ENCODE data around the gene UCK1.
"Not testable (repeated sequence)": the region's sequence is repeated elsewhere in the genome, so short reads cannot be mapped to it uniquely, and the experiment has no call there.

Gene UCK1

DNA sequence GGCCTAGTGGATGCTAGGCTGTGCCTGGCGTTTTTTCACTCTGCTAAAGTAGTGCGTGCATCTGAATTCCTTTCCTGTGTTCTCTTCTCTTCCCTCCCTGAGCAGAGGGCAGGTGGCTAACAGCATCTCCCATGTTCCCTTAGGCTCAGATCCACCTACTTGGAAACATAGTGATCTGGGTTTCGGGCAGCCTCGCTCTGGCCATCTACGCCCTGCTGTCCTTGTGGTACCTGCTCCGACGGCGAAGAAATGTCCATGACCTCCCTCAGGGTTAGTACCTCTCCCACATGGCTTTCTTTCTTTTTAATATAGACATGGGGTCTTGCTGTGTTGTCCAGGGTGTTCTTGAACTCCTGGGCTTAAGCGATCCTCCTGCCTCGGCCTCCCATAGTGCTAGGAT lies 9.9 kb downstream of the UCK1 start:
- Histone ChIP-seq H3K79me2 (ENCODE audit: control insufficient read depth, insufficient read depth, low read length, unreplicated experiment) (no peaks in the 10 kb centered on the region), H3K4me1 (ENCODE audit: control insufficient read depth, insufficient read depth, low read length, unreplicated experiment) (no peaks in the 10 kb centered on the region), H2AFZ (ENCODE audit: low read length, unreplicated experiment) (no peak overlapping the region), H3K36me3 (ENCODE audit: insufficient read depth, low read length) (peaks cover 16% of the 10 kb centered on the region; the same call in 1 of the 2 replicates), H3K27me3 (ENCODE audit: insufficient read depth, low read length) (no peaks in the 10 kb centered on the region), H3K4me3 (ENCODE audit: low read depth, low read length) (no peak overlapping the region), H3K27ac (ENCODE audit: low read depth, low read length) (no peak overlapping the region)

DNA sequence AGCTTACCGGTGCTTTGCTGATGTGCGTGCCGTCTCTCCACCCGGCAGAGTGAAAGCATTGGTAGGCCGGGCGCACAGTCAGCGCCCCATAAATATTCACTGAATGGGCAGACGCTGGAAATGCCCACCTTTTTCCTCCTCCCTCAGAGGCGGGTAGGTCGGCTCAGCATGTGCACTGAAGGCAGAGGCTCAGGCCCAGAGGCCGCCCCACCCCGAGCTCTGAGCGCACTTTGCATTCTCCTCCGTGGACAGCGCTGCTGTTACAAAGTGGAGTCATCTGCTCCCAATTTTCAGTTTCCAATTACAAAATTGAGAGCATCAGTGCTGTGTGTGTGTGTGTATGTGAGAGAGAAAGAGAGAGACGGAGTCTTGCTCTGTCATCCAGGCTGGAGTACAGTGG lies 10.6 kb downstream of the UCK1 start:
- Histone ChIP-seq H2AFZ (ENCODE audit: low read length, unreplicated experiment) (no peak overlapping the region), H3K4me1 (ENCODE audit: control insufficient read depth, insufficient read depth, low read length, unreplicated experiment) (no peaks in the 10 kb centered on the region), H3K36me3 (ENCODE audit: insufficient read depth, low read length) (peaks cover 17% of the 10 kb centered on the region; the same call in 1 of the 2 replicates), H3K4me3 (ENCODE audit: low read depth, low read length) (no peak overlapping the region), H3K27me3 (ENCODE audit: insufficient read depth, low read length) (no peaks in the 10 kb centered on the region), H3K79me2 (ENCODE audit: control insufficient read depth, insufficient read depth, low read length, unreplicated experiment) (no peaks in the 10 kb centered on the region), H3K27ac (ENCODE audit: low read depth, low read length) (no peak overlapping the region)

DNA sequence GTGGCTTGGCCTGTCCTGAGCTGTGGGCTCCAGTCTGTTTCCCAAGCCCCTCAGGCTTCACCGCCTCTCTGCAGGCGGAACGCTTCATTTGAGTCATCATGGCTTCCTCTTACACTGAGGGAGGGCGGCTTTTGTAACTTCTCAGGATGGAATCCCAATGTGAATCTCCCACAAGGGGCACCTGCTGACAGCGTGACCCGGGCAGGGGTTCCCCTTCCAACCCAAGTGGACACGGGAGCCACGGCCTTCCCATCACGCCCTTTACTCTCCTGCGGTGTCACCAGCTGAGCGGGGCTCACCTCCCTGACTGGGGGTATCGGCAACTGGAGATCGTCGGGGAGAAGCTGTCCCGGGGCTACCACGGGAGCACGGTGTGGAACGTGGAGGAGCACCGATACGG lies 12.5 kb downstream of the UCK1 start:
- Histone ChIP-seq H3K79me2 (ENCODE audit: control insufficient read depth, insufficient read depth, low read length, unreplicated experiment) (no peaks in the 10 kb centered on the region), H2AFZ (ENCODE audit: low read length, unreplicated experiment) (no peak overlapping the region), H3K36me3 (ENCODE audit: insufficient read depth, low read length) (peaks cover 19% of the 10 kb centered on the region; the same call in 1 of the 2 replicates), H3K4me3 (ENCODE audit: low read depth, low read length) (no peak overlapping the region), H3K27ac (ENCODE audit: low read depth, low read length) (no peak overlapping the region), H3K27me3 (ENCODE audit: insufficient read depth, low read length) (no peaks in the 10 kb centered on the region), H3K4me1 (ENCODE audit: control insufficient read depth, insufficient read depth, low read length, unreplicated experiment) (no peaks in the 10 kb centered on the region)

DNA sequence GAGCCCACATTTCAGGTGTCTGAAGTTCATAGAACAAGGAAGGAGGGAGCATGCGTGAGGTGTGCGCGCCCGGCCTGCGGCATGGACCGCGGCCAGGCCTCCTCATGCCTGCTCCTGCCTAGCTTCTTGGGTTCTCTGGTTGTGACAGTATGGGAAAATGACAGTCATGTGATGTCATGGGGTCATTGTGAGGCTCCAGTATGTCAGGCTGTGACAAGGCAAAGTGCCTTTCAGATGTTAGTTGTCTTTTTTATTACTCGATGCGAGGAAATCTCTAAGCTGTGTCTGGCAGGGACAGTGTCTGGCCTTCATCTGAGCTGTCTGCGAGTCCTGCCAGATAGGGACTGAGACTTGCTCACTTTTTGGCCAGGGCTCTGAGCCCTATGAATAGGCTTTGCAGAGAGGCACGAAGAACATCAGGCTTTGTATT lies 13.3 kb downstream of the UCK1 start:
- H3K27ac ChIP-seq (ENCODE audit: low read depth, low read length), result no peak overlapping the region
- no peak overlapping the region for H2AFZ ChIP-seq (ENCODE audit: low read length, unreplicated experiment)
- H3K27me3 ChIP-seq (ENCODE audit: insufficient read depth, low read length), result no peaks in the 10 kb centered on the region
- peaks cover 19% of the 10 kb centered on the region; the same call in 1 of the 2 replicates for H3K36me3 ChIP-seq (ENCODE audit: insufficient read depth, low read length)
- no peaks in the 10 kb centered on the region for H3K4me1 ChIP-seq (ENCODE audit: control insufficient read depth, insufficient read depth, low read length, unreplicated experiment)
- H3K4me3 ChIP-seq (ENCODE audit: low read depth, low read length), result no peak overlapping the region
- no peaks in the 10 kb centered on the region for H3K79me2 ChIP-seq (ENCODE audit: control insufficient read depth, insufficient read depth, low read length, unreplicated experiment)

DNA sequence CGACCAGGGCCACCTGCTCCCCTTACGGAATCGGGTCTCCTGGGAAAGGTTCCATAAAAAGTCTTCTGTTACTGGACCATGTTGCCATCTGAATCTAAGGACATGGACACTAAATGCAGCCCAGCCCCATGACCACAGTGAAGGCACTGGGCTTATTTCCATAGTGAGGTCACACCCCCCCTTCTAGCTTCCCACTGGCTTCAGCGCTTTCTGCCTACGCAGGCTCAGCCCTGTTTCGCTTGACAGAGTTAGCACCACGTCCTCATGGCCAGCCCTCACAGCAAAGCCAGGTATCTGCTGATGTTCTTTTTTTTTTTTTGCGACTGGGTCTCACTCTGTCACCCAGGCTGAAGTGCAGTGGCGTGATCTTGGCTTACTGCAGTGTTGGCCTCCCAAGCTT lies 14.1 kb downstream of the UCK1 start:
- no peak overlapping the region for H3K27ac ChIP-seq (ENCODE audit: low read depth, low read length)
- H2AFZ ChIP-seq (ENCODE audit: low read length, unreplicated experiment), result no peak overlapping the region
- peaks cover 19% of the 10 kb centered on the region; the same call in 1 of the 2 replicates for H3K36me3 ChIP-seq (ENCODE audit: insufficient read depth, low read length)
- no peaks in the 10 kb centered on the region for H3K4me1 ChIP-seq (ENCODE audit: control insufficient read depth, insufficient read depth, low read length, unreplicated experiment)
- no peaks in the 10 kb centered on the region for H3K27me3 ChIP-seq (ENCODE audit: insufficient read depth, low read length)
- H3K4me3 ChIP-seq (ENCODE audit: low read depth, low read length), result no peak overlapping the region
- H3K79me2 ChIP-seq (ENCODE audit: control insufficient read depth, insufficient read depth, low read length, unreplicated experiment), result no peaks in the 10 kb centered on the region

DNA sequence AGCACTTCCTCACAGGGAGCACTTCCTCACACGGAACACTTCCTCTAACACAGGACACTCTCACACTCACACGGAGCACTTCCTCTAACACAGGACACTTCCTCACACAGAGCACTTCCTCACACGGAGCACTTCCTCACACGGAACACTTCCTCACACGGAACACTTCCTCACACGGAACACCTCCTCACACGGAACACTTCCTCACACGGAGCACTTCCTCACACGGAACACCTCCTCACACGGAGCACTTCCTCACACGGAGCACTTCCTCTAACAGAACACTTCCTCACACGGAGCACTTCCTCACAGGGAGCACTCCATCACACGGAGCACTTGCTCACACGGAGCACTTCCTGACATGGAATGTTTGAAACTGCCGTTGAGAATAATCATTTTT lies 15.0 kb downstream of the UCK1 start:
- H3K79me2 ChIP-seq (ENCODE audit: control insufficient read depth, insufficient read depth, low read length, unreplicated experiment), result no peaks in the 10 kb centered on the region
- H2AFZ ChIP-seq (ENCODE audit: low read length, unreplicated experiment), result no peak overlapping the region
- no peaks in the 10 kb centered on the region for H3K4me1 ChIP-seq (ENCODE audit: control insufficient read depth, insufficient read depth, low read length, unreplicated experiment)
- no peak overlapping the region for H3K27ac ChIP-seq (ENCODE audit: low read depth, low read length)
- no peaks in the 10 kb centered on the region for H3K27me3 ChIP-seq (ENCODE audit: insufficient read depth, low read length)
- H3K36me3 ChIP-seq (ENCODE audit: insufficient read depth, low read length), result peaks cover 23% of the 10 kb centered on the region; the same call in 1 of the 2 replicates
- no peak overlapping the region for H3K4me3 ChIP-seq (ENCODE audit: low read depth, low read length)

DNA sequence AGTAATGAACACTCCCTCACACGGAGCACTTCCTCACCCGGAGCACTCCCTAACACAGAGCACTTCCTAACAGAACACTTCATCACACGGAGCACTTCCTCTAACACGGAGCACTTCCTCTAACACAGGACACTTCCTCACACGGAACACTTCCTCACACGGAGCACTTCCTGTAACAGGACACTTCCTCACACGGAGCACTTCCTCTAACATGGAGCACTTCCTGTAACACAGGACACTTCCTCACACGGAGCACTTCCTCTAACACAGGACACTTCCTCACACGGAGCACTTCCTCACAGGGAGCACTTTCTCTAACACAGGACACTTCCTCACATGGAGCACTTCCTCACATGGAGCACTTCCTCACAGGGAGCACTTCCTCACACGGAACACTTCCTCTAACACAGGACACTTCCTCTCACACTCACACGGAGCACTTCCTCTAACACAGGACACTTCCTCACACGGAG lies 15.5 kb downstream of the UCK1 start:
- H3K79me2 ChIP-seq (ENCODE audit: control insufficient read depth, insufficient read depth, low read length, unreplicated experiment); H3K4me3 ChIP-seq (ENCODE audit: low read depth, low read length); H3K27ac ChIP-seq (ENCODE audit: low read depth, low read length); H3K27me3 ChIP-seq (ENCODE audit: insufficient read depth, low read length); H2AFZ ChIP-seq (ENCODE audit: low read length, unreplicated experiment); H3K4me1 ChIP-seq (ENCODE audit: control insufficient read depth, insufficient read depth, low read length, unreplicated experiment): not testable (repeated sequence)
- peaks cover 28% of the 10 kb centered on the region; the same call in 1 of the 2 replicates for H3K36me3 ChIP-seq (ENCODE audit: insufficient read depth, low read length)

DNA sequence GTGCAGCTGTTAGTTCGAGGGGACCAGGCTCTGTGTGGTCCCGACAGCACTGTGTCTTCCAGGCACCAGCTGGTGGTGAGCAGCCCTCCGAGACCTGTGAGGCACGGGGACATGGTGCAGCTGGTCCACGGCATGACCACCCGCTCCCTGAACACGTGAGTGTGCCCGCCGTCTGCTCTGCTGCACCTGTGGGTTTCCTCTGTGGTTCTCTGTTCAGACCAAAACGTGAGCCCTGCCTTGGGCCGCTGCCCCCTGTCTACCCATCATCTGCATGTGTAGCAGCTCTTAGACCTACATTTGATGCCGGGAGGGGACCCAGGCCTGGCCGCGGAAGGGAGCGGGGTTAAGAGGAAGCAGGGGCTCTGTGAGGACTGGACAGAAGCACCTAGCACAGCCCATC lies 17.9 kb downstream of the UCK1 start:
- no peaks in the 10 kb centered on the region for H3K79me2 ChIP-seq (ENCODE audit: control insufficient read depth, insufficient read depth, low read length, unreplicated experiment)
- H3K36me3 ChIP-seq (ENCODE audit: insufficient read depth, low read length), result peaks cover 22% of the 10 kb centered on the region; the same call in 1 of the 2 replicates
- H2AFZ ChIP-seq (ENCODE audit: low read length, unreplicated experiment), result no peak overlapping the region
- no peak overlapping the region for H3K27ac ChIP-seq (ENCODE audit: low read depth, low read length)
- no peaks in the 10 kb centered on the region for H3K27me3 ChIP-seq (ENCODE audit: insufficient read depth, low read length)
- no peak overlapping the region for H3K4me3 ChIP-seq (ENCODE audit: low read depth, low read length)
- H3K4me1 ChIP-seq (ENCODE audit: control insufficient read depth, insufficient read depth, low read length, unreplicated experiment), result no peaks in the 10 kb centered on the region

DNA sequence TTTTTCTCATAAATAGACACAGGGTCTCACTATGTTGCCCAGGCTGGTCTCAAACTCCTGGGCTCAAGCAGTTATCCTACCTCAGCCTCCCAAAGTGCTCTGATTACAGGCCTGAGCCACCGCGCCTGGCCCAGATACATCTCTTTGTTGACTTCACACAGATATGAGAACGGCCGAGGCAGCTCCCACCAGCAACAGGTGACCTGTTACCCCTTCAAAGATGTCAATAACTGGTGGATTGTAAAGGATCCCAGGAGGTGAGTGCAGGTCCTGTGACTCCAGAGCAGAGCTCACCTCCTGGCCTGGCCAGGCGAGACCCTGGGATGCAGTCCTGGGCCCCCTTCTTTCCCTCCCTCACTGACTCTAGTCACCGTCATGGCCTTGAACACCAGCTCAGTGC lies 19.2 kb downstream of the UCK1 start:
- Histone ChIP-seq H3K27me3 (ENCODE audit: insufficient read depth, low read length) (no peaks in the 10 kb centered on the region), H3K4me3 (ENCODE audit: low read depth, low read length) (no peak overlapping the region), H3K4me1 (ENCODE audit: control insufficient read depth, insufficient read depth, low read length, unreplicated experiment) (no peaks in the 10 kb centered on the region), H3K36me3 (ENCODE audit: insufficient read depth, low read length) (peaks cover 21% of the 10 kb centered on the region; the same call in 1 of the 2 replicates), H2AFZ (ENCODE audit: low read length, unreplicated experiment) (no peak overlapping the region), H3K79me2 (ENCODE audit: control insufficient read depth, insufficient read depth, low read length, unreplicated experiment) (no peaks in the 10 kb centered on the region), H3K27ac (ENCODE audit: low read depth, low read length) (no peak overlapping the region)

DNA sequence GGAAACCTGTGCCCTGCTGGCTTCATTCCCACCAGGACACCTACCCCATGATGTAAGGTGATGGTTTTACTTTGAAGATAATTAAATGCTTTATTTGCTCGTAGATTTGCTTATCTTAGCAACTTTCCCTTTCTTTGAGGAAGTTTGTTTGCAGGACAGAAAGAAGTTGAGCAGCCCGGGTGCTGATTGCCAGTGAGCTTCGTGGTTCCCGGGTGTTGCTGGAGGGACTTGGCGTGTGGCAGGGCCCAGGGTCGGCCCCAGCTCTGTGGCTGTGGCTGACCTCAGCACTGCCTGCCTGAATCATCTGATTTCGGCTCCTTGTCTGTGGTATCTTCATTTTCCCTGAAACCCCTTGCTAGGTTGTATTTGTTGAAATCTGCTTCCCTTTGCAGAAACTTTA lies 19.6 kb downstream of the UCK1 start:
- Histone ChIP-seq H2AFZ (ENCODE audit: low read length, unreplicated experiment) (no peak overlapping the region), H3K4me1 (ENCODE audit: control insufficient read depth, insufficient read depth, low read length, unreplicated experiment) (no peaks in the 10 kb centered on the region), H3K4me3 (ENCODE audit: low read depth, low read length) (no peak overlapping the region), H3K27ac (ENCODE audit: low read depth, low read length) (no peak overlapping the region), H3K79me2 (ENCODE audit: control insufficient read depth, insufficient read depth, low read length, unreplicated experiment) (no peaks in the 10 kb centered on the region), H3K27me3 (ENCODE audit: insufficient read depth, low read length) (no peaks in the 10 kb centered on the region), H3K36me3 (ENCODE audit: insufficient read depth, low read length) (peaks cover 17% of the 10 kb centered on the region; the same call in 1 of the 2 replicates)

DNA sequence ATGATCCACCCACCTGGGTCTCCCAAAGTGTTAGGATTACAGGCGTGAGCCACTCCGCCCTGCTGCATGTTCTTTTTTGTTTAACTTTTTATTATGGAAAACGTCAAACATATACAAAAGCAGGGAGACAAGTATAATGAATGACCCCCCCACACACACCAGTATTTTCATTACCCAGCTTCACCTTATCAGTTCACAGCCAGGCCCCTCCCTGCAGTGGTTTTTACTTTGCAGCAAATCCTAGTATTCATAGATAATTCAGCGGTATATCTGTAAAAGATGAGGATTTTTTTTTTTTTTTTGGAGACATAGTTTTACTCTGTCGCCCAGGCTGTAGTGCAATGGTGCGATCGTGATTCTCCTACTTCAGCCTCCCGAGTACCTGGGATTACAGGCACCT lies 26.1 kb downstream of the UCK1 start:
- H3K27me3 ChIP-seq (ENCODE audit: insufficient read depth, low read length), result no peaks in the 10 kb centered on the region
- H3K27ac ChIP-seq (ENCODE audit: low read depth, low read length), result no peak overlapping the region
- no peak overlapping the region for H3K4me3 ChIP-seq (ENCODE audit: low read depth, low read length)
- peaks cover 6% of the 10 kb centered on the region for H3K79me2 ChIP-seq (ENCODE audit: control insufficient read depth, insufficient read depth, low read length, unreplicated experiment)
- no peak overlapping the region for H2AFZ ChIP-seq (ENCODE audit: low read length, unreplicated experiment)
- H3K4me1 ChIP-seq (ENCODE audit: control insufficient read depth, insufficient read depth, low read length, unreplicated experiment), result no peaks in the 10 kb centered on the region
- no peaks in the 10 kb centered on the region for H3K36me3 ChIP-seq (ENCODE audit: insufficient read depth, low read length)

Measured in ACC112 (cell line).